GM12874 (cell line): Measurements from ENCODE around the gene S100PBP.

Experiments
- CTCF ChIP-seq: IDR thresholded peaks from 2 replicates; pipeline ENCODE4 v1.5.1; 2011; ENCODE audit warnings: low read depth, mild to moderate bottlenecking, control low read depth, low read length, moderate library complexity; ENCODE audit not compliant: insufficient read depth

Gene S100PBP

GRCh38 chr1:32818804-32819541 lies 1.5 kb downstream of the S100PBP start:
- TF ChIP-seq CTCF = no peak

- no peak for TF ChIP-seq CTCF
Observed at GRCh38 chr1:32825181-32825580, 7.7 kb downstream of the S100PBP start.

GRCh38 chr1:32828341-32828740 lies 10.9 kb downstream of the S100PBP start:
- TF ChIP-seq CTCF = no peak

GRCh38 chr1:32830092-32830852 lies 12.8 kb downstream of the S100PBP start:
- no peak for TF ChIP-seq CTCF

GRCh38 chr1:32831878-32832277 lies 14.4 kb downstream of the S100PBP start:
- TF ChIP-seq CTCF = no peak

GRCh38 chr1:32848354-32849063 lies 31.1 kb downstream of the S100PBP start:
- no peak for TF ChIP-seq CTCF

GRCh38 chr1:32855861-32856617 lies 38.6 kb downstream of the S100PBP start:
- TF ChIP-seq CTCF = no peak
